ENCODE data around the gene IRF5. TPM values are rescaled to one million over a fixed set of nuclear protein-coding genes. Genes with fewer than 3 reads are reported as not detected.

IRF5 gene
- total RNA-seq, 1 donor from 2014 or later: not detected

- Mint-ChIP-seq H3K36me3 (ENCODE audit: low read depth) (no peaks in the 10 kb centered on the region), H3K27me3 (ENCODE audit: low read depth) (peaks cover 7% of the 10 kb centered on the region), H3K9me3 (no peaks in the 10 kb centered on the region), H3K27ac (ENCODE audit: unreplicated experiment) (no peak overlapping the region), H3K4me1 (peaks cover 8% of the 10 kb centered on the region), H3K4me3 (no peak overlapping the region)
- DNase-seq (ENCODE audit: low read depth, low spot score): no peak
- peak; percentile 67 for TF ChIP-seq CTCF (conservative IDR thresholded peaks at IDR 0.05)
Observed at GRCh38 chr7:128904381-128905197, 33.1 kb upstream of the IRF5 start.

- no peaks in the 10 kb centered on the region for H3K9me3 Mint-ChIP-seq
- no peaks in the 10 kb centered on the region for H3K36me3 Mint-ChIP-seq (ENCODE audit: low read depth)
- peaks cover 18% of the 10 kb centered on the region for H3K4me1 Mint-ChIP-seq
- H3K4me3 Mint-ChIP-seq: no peak overlapping the region
- DNase-seq (ENCODE audit: low read depth, low spot score): no peak
- no peak for TF ChIP-seq CTCF (conservative IDR thresholded peaks at IDR 0.05)
- H3K27ac Mint-ChIP-seq (ENCODE audit: unreplicated experiment): no peak overlapping the region
- peaks cover 19% of the 10 kb centered on the region for H3K27me3 Mint-ChIP-seq (ENCODE audit: low read depth)
Observed at GRCh38 chr7:128906001-128906765, 31.5 kb upstream of the IRF5 start.

GRCh38 chr7:128906766-128907559 is 30.8 kb upstream of the IRF5 start:
- Mint-ChIP-seq H3K36me3 (ENCODE audit: low read depth) (no peaks in the 10 kb centered on the region), H3K27ac (ENCODE audit: unreplicated experiment) (no peak overlapping the region), H3K9me3 (no peaks in the 10 kb centered on the region), H3K27me3 (ENCODE audit: low read depth) (peaks cover 23% of the 10 kb centered on the region), H3K4me1 (peaks cover 25% of the 10 kb centered on the region), H3K4me3 (no peak overlapping the region)
- no peak for TF ChIP-seq CTCF (conservative IDR thresholded peaks at IDR 0.05)
- DNase-seq (ENCODE audit: low read depth, low spot score): no peak

GRCh38 chr7:128908750-128909624 is 28.7 kb upstream of the IRF5 start:
- no peaks in the 10 kb centered on the region for H3K36me3 Mint-ChIP-seq (ENCODE audit: low read depth)
- H3K9me3 Mint-ChIP-seq: no peaks in the 10 kb centered on the region
- H3K4me1 Mint-ChIP-seq: peaks cover 26% of the 10 kb centered on the region
- peaks cover 27% of the 10 kb centered on the region for H3K27me3 Mint-ChIP-seq (ENCODE audit: low read depth)
- TF ChIP-seq CTCF (conservative IDR thresholded peaks at IDR 0.05): no peak
- H3K27ac Mint-ChIP-seq (ENCODE audit: unreplicated experiment): peak overlapping the region; percentile 79
- H3K4me3 Mint-ChIP-seq: peak overlapping the region; percentile 86
- DNase-seq (ENCODE audit: low read depth, low spot score): no peak
